Activated effector memory CD4-positive, alpha-beta T cell treated with anti-CD3 and anti-CD28 coated beads, Interleukin-2, amount 50 U/mL, for 16 hours (primary cell): ENCODE measurements around the gene RPAP2.

Source experiments
- DNase-seq: peaks from one replicate; pipeline ENCODE4 v3.0.0-alpha.2; 2020

Gene RPAP2

GRCh38 chr1:92447976-92448375 is 149.1 kb downstream of the RPAP2 start:
- no peak for DNase-seq
